Natural killer cell (primary cell): ENCODE results near the gene CCDC91. TPM values are rescaled to one million over a fixed set of nuclear protein-coding genes. Genes with fewer than 3 reads are reported as not detected.

Experiments used
- ATAC-seq, 3 donors: fragments of 150-1000 bp in 2 of 3; fragments of 200-7000 bp in 1 of 3; cut with Tn5 transposase; 1 replicate in 1 of 3; 2 replicates in 2 of 3; pipeline ENCODE4 v1.10.0; 2021; ENCODE audit warnings: mild to moderate bottlenecking in 2 of 3, moderate library complexity in 2 of 3
- DNase-seq, 2 donors: peaks; one replicate each; pipeline versions ENCODE4 v3.0.0 to v3.0.0-alpha.2; 2013 to 2021; ENCODE audit warnings: mixed read lengths in 1 of 2
- H3K27ac ChIP-seq: one replicate; pipeline ENCODE4 v1.5.1; 2013; ENCODE audit warnings: mild to moderate bottlenecking, low read length
- H3K27me3 ChIP-seq: one replicate; pipeline ENCODE4 v1.6.1; 2013; ENCODE audit warnings: low read length; ENCODE audit not compliant: control insufficient read depth, insufficient read depth
- H3K36me3 ChIP-seq: one replicate; pipeline ENCODE4 v1.6.1; 2013; ENCODE audit warnings: low read length; ENCODE audit not compliant: control insufficient read depth, insufficient read depth
- H3K4me1 ChIP-seq: one replicate; pipeline ENCODE4 v1.6.1; 2013; ENCODE audit warnings: low read length; ENCODE audit not compliant: control insufficient read depth, insufficient read depth
- H3K4me3 ChIP-seq: one replicate; pipeline ENCODE4 v1.5.1; 2013; ENCODE audit warnings: low read length
- H3K9me3 ChIP-seq: one replicate; pipeline ENCODE4 v1.6.1; 2013; ENCODE audit warnings: low read length; ENCODE audit not compliant: control insufficient read depth, insufficient read depth
- H3K27ac Mint-ChIP-seq, 2 donors: one replicate each; pipeline ENCODE4 v1.8.0; 2022; ENCODE audit warnings: mild to moderate bottlenecking in 2 of 2, mixed read lengths in 2 of 2, moderate library complexity in 1 of 2
- H3K27me3 Mint-ChIP-seq, 2 donors: one replicate each; pipeline ENCODE4 v1.8.0; 2022; ENCODE audit warnings: low read depth in 2 of 2, mixed read lengths in 2 of 2
- H3K36me3 Mint-ChIP-seq: one replicate; pipeline ENCODE4 v1.8.0; 2022; ENCODE audit warnings: mixed read lengths
- H3K4me1 Mint-ChIP-seq, 2 donors: one replicate each; pipeline ENCODE4 v1.8.0; 2022; ENCODE audit warnings: mixed read lengths in 2 of 2
- H3K4me3 Mint-ChIP-seq: one replicate; pipeline ENCODE4 v1.8.0; 2022; ENCODE audit warnings: mild to moderate bottlenecking, moderate library complexity, mixed read lengths
- H3K9me3 Mint-ChIP-seq, 2 donors: one replicate each; pipeline ENCODE4 v1.8.0; 2022; ENCODE audit warnings: mixed read lengths in 2 of 2
- CTCF ChIP-seq: fragments of 200-600 bp; IDR thresholded peaks from one replicate; pipeline ENCODE4 v1.8.0; 2022; ENCODE audit warnings: antibody characterized with exemption
- WGBS: methylation state at CpG from one replicate; pipeline ENCODE4 v1.1.7; 2013; ENCODE audit warnings: missing lambda C conversion rate; ENCODE audit not compliant: insufficient coverage; 5-methylcytosine and 5-hydroxymethylcytosine counted together
- intact Hi-C: fragments of 100-400 bp; cut with micrococcal nuclease; formaldehyde crosslinking; loops from one replicate; pipeline ENCODE4 v1.14.2; 2022
- total RNA-seq, 4 donors: library from RNA; stranded (reverse); fragments of 120-200 nt in 1 of 4; gene quantifications; one replicate each; pipeline versions ENCODE4 v1.2.3 to v1.2.4, GENCODE V29; 2013 to 2022

The CCDC91 gene
- total RNA-seq, 3 donors from 2014 or later (not counting 1 experiment from before 2014, with no cell fraction given): 48.8 to 65.8 (median 60.2) TPM

- intact Hi-C loops: no loop called here
- Histone ChIP-seq H3K27me3 (no peaks in the 10 kb centered on the region), H3K9me3 (no peaks in the 10 kb centered on the region), H3K4me1 (no peaks in the 10 kb centered on the region), H3K4me3 (no peak overlapping the region), H3K27ac (no peak overlapping the region), H3K36me3 (no peaks in the 10 kb centered on the region)
- DNase-seq (no peak), ATAC-seq (no peak)
- WGBS: 80% methylated on average over 2 of the region's 3 CpGs
- TF ChIP-seq CTCF: no peak
- H3K27ac Mint-ChIP-seq: no peak overlapping the region
- no peaks in the 10 kb centered on the region for H3K36me3 Mint-ChIP-seq
- peaks cover 9 to 10% of the 10 kb centered on the region in 2 donors for H3K4me1 Mint-ChIP-seq
- H3K27me3 Mint-ChIP-seq: no peaks in the 10 kb centered on the region
- H3K4me3 Mint-ChIP-seq: no peak overlapping the region
- H3K9me3 Mint-ChIP-seq: no peaks in the 10 kb centered on the region
Measured at GRCh38 chr12:28578833-28579252, 388.6 kb downstream of the CCDC91 start.

GRCh38 chr12:28582672-28583376, 392.6 kb downstream of the CCDC91 start:
- TF ChIP-seq CTCF: no peak
- Histone ChIP-seq H3K4me3 (no peak overlapping the region), H3K36me3 (no peaks in the 10 kb centered on the region), H3K27me3 (no peaks in the 10 kb centered on the region), H3K27ac (no peak overlapping the region), H3K4me1 (no peaks in the 10 kb centered on the region), H3K9me3 (no peaks in the 10 kb centered on the region)
- no peak overlapping the region for H3K27ac Mint-ChIP-seq
- 97% methylated on average over 3 of the region's 6 CpGs for WGBS
- no peak overlapping the region for H3K4me3 Mint-ChIP-seq
- DNase-seq (no peak), ATAC-seq (no peak)
- H3K27me3 Mint-ChIP-seq: no peaks in the 10 kb centered on the region
- H3K4me1 Mint-ChIP-seq: peaks cover 10 to 12% of the 10 kb centered on the region in 2 donors
- peaks cover 6% of the 10 kb centered on the region for H3K36me3 Mint-ChIP-seq
- intact Hi-C loops: no loop called here
- H3K9me3 Mint-ChIP-seq: no peaks in the 10 kb centered on the region

- Mint-ChIP-seq H3K4me1 (peaks cover 10 to 12% of the 10 kb centered on the region in 2 donors), H3K27ac (no peak overlapping the region), H3K36me3 (peaks cover 6% of the 10 kb centered on the region), H3K27me3 (no peaks in the 10 kb centered on the region), H3K9me3 (peaks cover 0 to 2% of the 10 kb centered on the region in 2 donors), H3K4me3 (no peak overlapping the region)
- Histone ChIP-seq H3K36me3 (no peaks in the 10 kb centered on the region), H3K27me3 (no peaks in the 10 kb centered on the region), H3K4me3 (no peak overlapping the region), H3K27ac (no peak overlapping the region), H3K9me3 (no peaks in the 10 kb centered on the region), H3K4me1 (no peaks in the 10 kb centered on the region)
- DNase-seq (no peak), ATAC-seq (no peak)
- WGBS: 33% methylated on average over 4 of the region's 5 CpGs
- TF ChIP-seq CTCF: no peak
- intact Hi-C loops: no loop called here
Measured at GRCh38 chr12:28583701-28584261, 393.5 kb downstream of the CCDC91 start.
